CD4-positive, CD25-positive, alpha-beta regulatory T cell (primary cell): ENCODE data around the gene SRD5A1. TPM values are rescaled to one million over a fixed set of nuclear protein-coding genes. Genes with fewer than 3 reads are reported as not detected.
A peak's percentile ranks its signal among the peaks of the same experiment; 100 is the strongest.

Source experiments
- ATAC-seq, 2 donors: fragments of 150-1000 bp; cut with Tn5 transposase; one replicate each; pipeline ENCODE4 v1.10.0; 2021; ENCODE audit warnings: low read depth in 2 of 2, moderate number of reproducible peaks in 2 of 2, moderate library complexity in 1 of 2
- DNase-seq, 3 donors: peaks; one replicate each; pipeline versions ENCODE4 v3.0.0 to v3.0.0-alpha.2; 2012 to 2022; ENCODE audit warnings: mixed read lengths in 1 of 3
- H3K27ac ChIP-seq: one replicate; pipeline ENCODE4 v1.7.0; 2013; ENCODE audit warnings: mild to moderate bottlenecking, low read length; ENCODE audit not compliant: insufficient read depth, poor library complexity, severe bottlenecking
- H3K27me3 ChIP-seq: one replicate; pipeline ENCODE4 v1.7.0; 2013; ENCODE audit warnings: low read length; ENCODE audit not compliant: control insufficient read depth, insufficient read depth
- H3K36me3 ChIP-seq: one replicate; pipeline ENCODE4 v1.7.0; 2013; ENCODE audit warnings: mild to moderate bottlenecking, low read length, moderate library complexity; ENCODE audit not compliant: control insufficient read depth, insufficient read depth
- H3K4me1 ChIP-seq: 2 replicates; pipeline ENCODE4 v1.7.0; 2013; ENCODE audit warnings: mild to moderate bottlenecking, low read length; ENCODE audit not compliant: insufficient read depth, control insufficient read depth, poor library complexity, severe bottlenecking
- H3K4me3 ChIP-seq: one replicate; pipeline ENCODE4 v1.7.0; 2013; ENCODE audit warnings: low read depth, mild to moderate bottlenecking, low read length, moderate library complexity
- H3K9me3 ChIP-seq, 2 experiments: 1 replicate in 1 of 2; 2 replicates in 1 of 2; pipeline ENCODE4 v1.7.0; 2013; ENCODE audit warnings: low read length in 2 of 2, mild to moderate bottlenecking in 1 of 2, moderate library complexity in 1 of 2; ENCODE audit not compliant: control insufficient read depth in 2 of 2
- H3K27ac Mint-ChIP-seq, 3 donors: one replicate each; pipeline ENCODE4 v1.8.0; 2020 to 2022; ENCODE audit warnings: mild to moderate bottlenecking in 3 of 3, mixed read lengths in 3 of 3, moderate library complexity in 2 of 3
- H3K27me3 Mint-ChIP-seq: one replicate; pipeline ENCODE4 v1.8.0; 2022; ENCODE audit warnings: mild to moderate bottlenecking, mixed read lengths
- H3K36me3 Mint-ChIP-seq: one replicate; pipeline ENCODE4 v1.8.0; 2020; ENCODE audit warnings: mixed read lengths
- H3K4me1 Mint-ChIP-seq, 4 donors: one replicate each; pipeline ENCODE4 v1.8.0; 2020 to 2022; ENCODE audit warnings: mixed read lengths in 4 of 4, mild to moderate bottlenecking in 1 of 4
- H3K4me3 Mint-ChIP-seq, 4 donors: one replicate each; pipeline ENCODE4 v1.8.0; 2020 to 2022; ENCODE audit warnings: mild to moderate bottlenecking in 4 of 4, mixed read lengths in 4 of 4, moderate library complexity in 3 of 4
- H3K9me3 Mint-ChIP-seq, 7 donors: one replicate each; pipeline ENCODE4 v1.8.0; 2020 to 2022; ENCODE audit warnings: mixed read lengths in 7 of 7, mild to moderate bottlenecking in 3 of 7, moderate library complexity in 2 of 7
- polyA plus RNA-seq, 4 donors: library from polyadenylated mRNA; unstranded; fragments of 300-500 nt; fragmentation: Illumina TruSeq; gene quantifications; one replicate each; pipeline ENCODE4 v1.2.3, GENCODE V29; 2021
- total RNA-seq: library from RNA; stranded (reverse); gene quantifications from one replicate; pipeline ENCODE4 v1.2.3, GENCODE V29; 2022

The SRD5A1 gene
- total and polyA plus RNA-seq, 5 donors from 2014 or later, result 5.3 to 9.5 (median 6.3) TPM

- Histone ChIP-seq H3K4me1 (peaks cover 5% of the 10 kb centered on the region), H3K9me3 (no peaks in the 10 kb centered on the region), H3K4me3 (no peak overlapping the region), H3K27ac (no peak overlapping the region), H3K27me3 (peaks cover 25% of the 10 kb centered on the region), H3K36me3 (no peaks in the 10 kb centered on the region)
- peaks cover 0 to 2% (median 0%) of the 10 kb centered on the region in 7 donors for H3K9me3 Mint-ChIP-seq
- H3K27me3 Mint-ChIP-seq, result peaks cover 58% of the 10 kb centered on the region
- DNase-seq (no peak), ATAC-seq (no peak)
- H3K36me3 Mint-ChIP-seq, result no peaks in the 10 kb centered on the region
- peaks cover 0 to 7% (median 3%) of the 10 kb centered on the region in 4 donors for H3K4me1 Mint-ChIP-seq
- H3K4me3 Mint-ChIP-seq, result peak overlapping the region in 1 of 4 donors; percentile 14
- H3K27ac Mint-ChIP-seq, result no peak overlapping the region
Observed at GRCh38 chr5:6687505-6687904, 54.3 kb downstream of the SRD5A1 start.

DNA sequence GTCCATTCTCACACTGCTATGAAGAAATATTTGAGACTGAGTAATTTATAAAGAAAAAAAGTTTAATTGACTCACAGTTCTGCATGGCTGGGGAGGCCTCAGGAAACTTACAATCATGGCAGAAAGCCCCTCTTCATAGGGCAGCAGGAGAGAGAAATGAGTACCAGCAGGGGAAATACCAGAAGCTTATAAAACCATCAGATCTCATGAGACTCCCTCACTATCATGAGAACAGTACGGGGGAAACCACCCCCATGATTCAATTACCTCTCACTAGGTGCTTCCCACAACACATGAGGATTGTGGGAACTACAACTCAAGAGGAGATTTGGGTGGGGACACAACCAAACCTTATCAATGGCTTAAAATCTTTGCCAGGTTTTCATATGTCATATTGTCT, 59.7 kb downstream of the SRD5A1 start:
- H3K36me3 ChIP-seq, result no peaks in the 10 kb centered on the region
- no peak overlapping the region for H3K4me3 Mint-ChIP-seq
- H3K4me1 Mint-ChIP-seq, result no peaks in the 10 kb centered on the region
- no peaks in the 10 kb centered on the region for H3K9me3 ChIP-seq
- H3K9me3 Mint-ChIP-seq, result peaks cover 0 to 9% (median 0%) of the 10 kb centered on the region in 7 donors
- H3K27ac Mint-ChIP-seq, result no peak overlapping the region
- peaks cover 16% of the 10 kb centered on the region for H3K27me3 ChIP-seq
- no peaks in the 10 kb centered on the region for H3K36me3 Mint-ChIP-seq
- ATAC-seq (no peak), DNase-seq (no peak)
- H3K4me1 ChIP-seq, result no peaks in the 10 kb centered on the region
- H3K27me3 Mint-ChIP-seq, result peaks cover 46% of the 10 kb centered on the region
- H3K27ac ChIP-seq, result no peak overlapping the region
- no peak overlapping the region for H3K4me3 ChIP-seq

GRCh38 chr5:6698696-6699095, 65.5 kb downstream of the SRD5A1 start:
- H3K9me3 Mint-ChIP-seq, result peaks cover 0 to 6% (median 0%) of the 10 kb centered on the region in 7 donors
- Histone ChIP-seq H3K36me3 (no peaks in the 10 kb centered on the region), H3K27me3 (peaks cover 21% of the 10 kb centered on the region), H3K4me3 (no peak overlapping the region), H3K27ac (no peak overlapping the region), H3K9me3 (no peaks in the 10 kb centered on the region), H3K4me1 (no peaks in the 10 kb centered on the region)
- no peak for ATAC-seq
- H3K27ac Mint-ChIP-seq, result no peak overlapping the region
- H3K27me3 Mint-ChIP-seq, result peaks cover 38% of the 10 kb centered on the region
- no peak for DNase-seq
- no peaks in the 10 kb centered on the region for H3K4me1 Mint-ChIP-seq
- H3K36me3 Mint-ChIP-seq, result no peaks in the 10 kb centered on the region
- no peak overlapping the region for H3K4me3 Mint-ChIP-seq

GRCh38 chr5:6699357-6699756, 66.1 kb downstream of the SRD5A1 start:
- H3K27me3 Mint-ChIP-seq, result peaks cover 32% of the 10 kb centered on the region

GRCh38 chr5:6700074-6700684, 66.9 kb downstream of the SRD5A1 start:
- Mint-ChIP-seq H3K9me3 (peaks cover 0 to 6% (median 0%) of the 10 kb centered on the region in 7 donors), H3K27me3 (peaks cover 28% of the 10 kb centered on the region), H3K36me3 (no peaks in the 10 kb centered on the region), H3K27ac (no peak overlapping the region), H3K4me1 (no peaks in the 10 kb centered on the region), H3K4me3 (no peak overlapping the region)
- Histone ChIP-seq H3K4me3 (no peak overlapping the region), H3K27me3 (peaks cover 19% of the 10 kb centered on the region), H3K36me3 (no peaks in the 10 kb centered on the region), H3K9me3 (no peaks in the 10 kb centered on the region), H3K4me1 (no peaks in the 10 kb centered on the region), H3K27ac (no peak overlapping the region)
- ATAC-seq (no peak), DNase-seq (no peak)

More at GRCh38 chr5:6699357-6699756, 66.1 kb downstream of the SRD5A1 start:
- H3K4me3 Mint-ChIP-seq, result no peak overlapping the region
- no peak for ATAC-seq
- no peaks in the 10 kb centered on the region for H3K4me1 ChIP-seq
- H3K4me3 ChIP-seq, result no peak overlapping the region
- no peaks in the 10 kb centered on the region for H3K4me1 Mint-ChIP-seq
- peaks cover 0 to 6% (median 0%) of the 10 kb centered on the region in 7 donors for H3K9me3 Mint-ChIP-seq
- no peak for DNase-seq
- H3K27ac Mint-ChIP-seq, result no peak overlapping the region
- no peaks in the 10 kb centered on the region for H3K36me3 ChIP-seq
- H3K27me3 ChIP-seq, result peaks cover 19% of the 10 kb centered on the region
- no peaks in the 10 kb centered on the region for H3K9me3 ChIP-seq
- no peak overlapping the region for H3K27ac ChIP-seq
- no peaks in the 10 kb centered on the region for H3K36me3 Mint-ChIP-seq

- Histone ChIP-seq H3K4me1 (no peaks in the 10 kb centered on the region), H3K4me3 (no peak overlapping the region), H3K9me3 (no peaks in the 10 kb centered on the region), H3K27me3 (peaks cover 19% of the 10 kb centered on the region), H3K36me3 (no peaks in the 10 kb centered on the region), H3K27ac (no peak overlapping the region)
- no peaks in the 10 kb centered on the region for H3K4me1 Mint-ChIP-seq
- ATAC-seq, result no peak
- no peaks in the 10 kb centered on the region for H3K36me3 Mint-ChIP-seq
- H3K9me3 Mint-ChIP-seq, result peaks cover 0 to 6% (median 0%) of the 10 kb centered on the region in 7 donors
- H3K4me3 Mint-ChIP-seq, result no peak overlapping the region
- peaks cover 28% of the 10 kb centered on the region for H3K27me3 Mint-ChIP-seq
- no peak overlapping the region for H3K27ac Mint-ChIP-seq
- no peak for DNase-seq
Observed at GRCh38 chr5:6700685-6701355, 67.6 kb downstream of the SRD5A1 start.

- Mint-ChIP-seq H3K36me3 (no peaks in the 10 kb centered on the region), H3K4me1 (peaks cover 0 to 2% (median 0%) of the 10 kb centered on the region in 4 donors), H3K27me3 (peaks cover 26% of the 10 kb centered on the region), H3K9me3 (peaks cover 0 to 6% (median 0%) of the 10 kb centered on the region in 7 donors), H3K27ac (no peak overlapping the region), H3K4me3 (no peak overlapping the region)
- ATAC-seq (no peak), DNase-seq (no peak)
- Histone ChIP-seq H3K27ac (no peak overlapping the region), H3K9me3 (no peaks in the 10 kb centered on the region), H3K4me1 (no peaks in the 10 kb centered on the region), H3K4me3 (no peak overlapping the region), H3K36me3 (no peaks in the 10 kb centered on the region), H3K27me3 (peaks cover 14% of the 10 kb centered on the region)
Observed at GRCh38 chr5:6701491-6701890, 68.3 kb downstream of the SRD5A1 start.

GRCh38 chr5:6702633-6703032, 69.4 kb downstream of the SRD5A1 start:
- Histone ChIP-seq H3K27me3 (peaks cover 10% of the 10 kb centered on the region), H3K4me1 (no peaks in the 10 kb centered on the region)
- H3K9me3 Mint-ChIP-seq, result peaks cover 0 to 4% (median 0%) of the 10 kb centered on the region in 7 donors

More at GRCh38 chr5:6702633-6703032, 69.4 kb downstream of the SRD5A1 start:
- no peak overlapping the region for H3K4me3 ChIP-seq
- Mint-ChIP-seq H3K4me1 (peaks cover 0 to 2% (median 0%) of the 10 kb centered on the region in 4 donors), H3K4me3 (no peak overlapping the region), H3K27ac (no peak overlapping the region), H3K27me3 (peaks cover 22% of the 10 kb centered on the region), H3K36me3 (no peaks in the 10 kb centered on the region)
- H3K36me3 ChIP-seq, result no peaks in the 10 kb centered on the region
- DNase-seq, result no peak
- H3K27ac ChIP-seq, result no peak overlapping the region
- ATAC-seq, result no peak
- no peaks in the 10 kb centered on the region for H3K9me3 ChIP-seq
